Measurements from ENCODE around the gene KAT6B.

DNA sequence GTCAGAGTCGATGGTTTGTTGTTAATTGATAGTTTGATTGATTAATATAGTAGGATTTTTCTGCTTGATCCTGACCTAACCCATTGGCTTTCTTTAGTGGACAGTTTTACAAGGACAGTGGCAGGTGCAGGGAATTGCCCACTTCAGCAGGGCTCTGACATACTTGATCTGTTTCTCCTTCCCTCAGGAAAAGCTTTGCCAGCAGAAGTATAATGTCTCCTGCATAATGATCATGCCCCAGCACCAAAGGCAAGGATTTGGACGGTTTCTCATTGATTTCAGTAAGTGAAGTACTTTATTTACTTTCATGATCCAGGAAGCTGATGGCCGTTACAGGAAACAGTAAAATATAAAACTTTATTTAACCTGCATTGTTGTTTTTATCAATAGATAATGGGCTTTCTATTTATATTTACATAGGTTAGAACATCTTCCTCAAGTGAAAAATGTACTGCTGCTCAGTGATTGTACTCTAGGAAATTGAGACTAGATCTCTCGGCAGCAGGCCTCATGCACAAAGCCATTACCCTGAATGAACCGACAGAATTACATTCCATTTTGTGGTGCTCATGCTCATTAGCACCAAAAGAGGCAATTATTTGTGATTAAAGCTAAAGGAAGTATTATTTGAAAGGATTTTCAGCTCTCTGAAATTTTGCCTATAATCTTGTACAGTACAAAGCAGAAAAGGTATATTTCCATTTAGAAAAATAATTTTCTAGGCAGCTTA is 162.6 kb downstream of the KAT6B start:
- TF ChIP-seq CTCF (IDR thresholded peaks at IDR 0.05; ENCODE audit: poor library complexity) (no peak), EZH2 (IDR thresholded peaks at IDR 0.05; ENCODE audit: borderline replicate concordance) (no peak), EZH2phosphoT487 (IDR thresholded peaks at IDR 0.05; ENCODE audit: low read depth, severe bottlenecking, unreplicated experiment) (no peak)

Measured in hepatocyte (in vitro differentiated cells).